ENCODE measurements around the gene CAPN2.

Gene CAPN2

GRCh38 chr1:223748773-223749733, 36.7 kb downstream of the CAPN2 start:
- DNase-seq (ENCODE audit: insufficient read length) (peak; percentile 75), FAIRE-seq (peak; percentile 84)
- TF ChIP-seq POLR2AphosphoS5 (IDR thresholded peaks at IDR 0.05; ENCODE audit: low read depth, low read length) (no peak), POLR2A (IDR thresholded peaks at IDR 0.05; ENCODE audit: low read depth, low read length) (no peak), TAF1 (IDR thresholded peaks at IDR 0.05; ENCODE audit: borderline replicate concordance, low read depth, low read length) (no peak)

- DNase-seq (ENCODE audit: insufficient read length) = no peak
- no peak for FAIRE-seq
- no peak for TF ChIP-seq POLR2AphosphoS5 (IDR thresholded peaks at IDR 0.05; ENCODE audit: low read depth, low read length)
- no peak for TF ChIP-seq TAF1 (IDR thresholded peaks at IDR 0.05; ENCODE audit: borderline replicate concordance, low read depth, low read length)
- TF ChIP-seq POLR2A (IDR thresholded peaks at IDR 0.05; ENCODE audit: low read depth, low read length) = no peak
Measured at GRCh38 chr1:223750730-223751570, 38.6 kb downstream of the CAPN2 start.

- no peak for TF ChIP-seq POLR2AphosphoS5 (IDR thresholded peaks at IDR 0.05; ENCODE audit: low read depth, low read length)
- TF ChIP-seq TAF1 (IDR thresholded peaks at IDR 0.05; ENCODE audit: borderline replicate concordance, low read depth, low read length) = no peak
- no peak for TF ChIP-seq POLR2A (IDR thresholded peaks at IDR 0.05; ENCODE audit: low read depth, low read length)
Measured at GRCh38 chr1:223751696-223752095, 39.4 kb downstream of the CAPN2 start.

GRCh38 chr1:223752721-223753515, 40.6 kb downstream of the CAPN2 start:
- FAIRE-seq (no peak), DNase-seq (ENCODE audit: insufficient read length) (no peak)
- no peak for TF ChIP-seq POLR2AphosphoS5 (IDR thresholded peaks at IDR 0.05; ENCODE audit: low read depth, low read length)

More at GRCh38 chr1:223751696-223752095, 39.4 kb downstream of the CAPN2 start:
- DNase-seq (ENCODE audit: insufficient read length) = no peak
- no peak for FAIRE-seq

GRCh38 chr1:223754681-223755431, 42.5 kb downstream of the CAPN2 start:
- TF ChIP-seq POLR2AphosphoS5 (IDR thresholded peaks at IDR 0.05; ENCODE audit: low read depth, low read length) = no peak
- no peak for TF ChIP-seq TAF1 (IDR thresholded peaks at IDR 0.05; ENCODE audit: borderline replicate concordance, low read depth, low read length)
- no peak for TF ChIP-seq POLR2A (IDR thresholded peaks at IDR 0.05; ENCODE audit: low read depth, low read length)
- no peak for DNase-seq (ENCODE audit: insufficient read length)
- FAIRE-seq = no peak

- no peak for TF ChIP-seq POLR2AphosphoS5 (IDR thresholded peaks at IDR 0.05; ENCODE audit: low read depth, low read length)
- TF ChIP-seq POLR2A (IDR thresholded peaks at IDR 0.05; ENCODE audit: low read depth, low read length) = no peak
- no peak for TF ChIP-seq TAF1 (IDR thresholded peaks at IDR 0.05; ENCODE audit: borderline replicate concordance, low read depth, low read length)
- FAIRE-seq (no peak), DNase-seq (ENCODE audit: insufficient read length) (no peak)
Measured at GRCh38 chr1:223755432-223755792, 43.1 kb downstream of the CAPN2 start.

GRCh38 chr1:223755992-223756775, 43.8 kb downstream of the CAPN2 start:
- TF ChIP-seq TAF1 (IDR thresholded peaks at IDR 0.05; ENCODE audit: borderline replicate concordance, low read depth, low read length) (no peak), POLR2AphosphoS5 (IDR thresholded peaks at IDR 0.05; ENCODE audit: low read depth, low read length) (0 out of 2 replicates have a peak, but pooled peaks have one; percentile 5)
- DNase-seq (ENCODE audit: insufficient read length) (no peak), FAIRE-seq (no peak)

- FAIRE-seq = no peak
- TF ChIP-seq POLR2AphosphoS5 (IDR thresholded peaks at IDR 0.05; ENCODE audit: low read depth, low read length) (no peak), TAF1 (IDR thresholded peaks at IDR 0.05; ENCODE audit: borderline replicate concordance, low read depth, low read length) (no peak), POLR2A (IDR thresholded peaks at IDR 0.05; ENCODE audit: low read depth, low read length) (no peak)
- no peak for DNase-seq (ENCODE audit: insufficient read length)
Measured at GRCh38 chr1:223756806-223757700, 44.7 kb downstream of the CAPN2 start.

- no peak for FAIRE-seq
- TF ChIP-seq POLR2AphosphoS5 (IDR thresholded peaks at IDR 0.05; ENCODE audit: low read depth, low read length) (no peak), TAF1 (IDR thresholded peaks at IDR 0.05; ENCODE audit: borderline replicate concordance, low read depth, low read length) (no peak), POLR2A (IDR thresholded peaks at IDR 0.05; ENCODE audit: low read depth, low read length) (no peak)
- no peak for DNase-seq (ENCODE audit: insufficient read length)
Measured at GRCh38 chr1:223758734-223759133, 46.4 kb downstream of the CAPN2 start.

Measured in GM12892 (cell line).